Gastrocnemius medialis (tissue), 4 donors: ENCODE data around the gene VRK3. TPM values are rescaled to one million over a fixed set of nuclear protein-coding genes. Genes with fewer than 3 reads are reported as not detected.

Experiments
- ATAC-seq, 2 donors: fragments of 150-250 bp; one replicate each; pipeline ENCODE4 v1.9.1; 2016
- DNase-seq, 2 donors: peaks; one replicate each; pipeline ENCODE4 v3.0.0-alpha.2; 2019
- H3K27ac ChIP-seq, 4 donors: fragments of 200-600 bp; sonication (generic); 1 replicate in 1 of 4; 2 replicates in 3 of 4; pipeline ENCODE4 v1.5.1; 2016 to 2018; ENCODE audit warnings: mild to moderate bottlenecking in 2 of 4, moderate library complexity in 1 of 4
- H3K27me3 ChIP-seq, 3 donors: fragments of 200-600 bp; sonication (generic) in 2 of 3; 1 replicate in 1 of 3; 2 replicates in 2 of 3; pipeline versions ENCODE4 v1.5.1 to v1.6.0; 2016 to 2019; ENCODE audit warnings: mild to moderate bottlenecking in 1 of 3, moderate library complexity in 1 of 3
- H3K36me3 ChIP-seq, 2 donors: fragments of 200-600 bp; sonication (generic) in 1 of 2; one replicate each; pipeline ENCODE4 v1.5.1; 2017 to 2018
- H3K4me1 ChIP-seq, 2 donors: fragments of 200-600 bp; sonication (generic) in 1 of 2; one replicate each; pipeline ENCODE4 v1.5.1; 2016 to 2017; ENCODE audit warnings: mild to moderate bottlenecking in 2 of 2
- H3K4me3 ChIP-seq, 4 donors: fragments of 200-600 bp; sonication (generic) in 3 of 4; 1 replicate in 1 of 4; 2 replicates in 3 of 4; pipeline ENCODE4 v1.5.1; 2016 to 2019; ENCODE audit warnings: mild to moderate bottlenecking in 2 of 4
- H3K9me3 ChIP-seq, 3 donors: fragments of 200-600 bp; sonication (generic) in 2 of 3; 1 replicate in 1 of 3; 2 replicates in 2 of 3; pipeline ENCODE4 v1.5.1; 2016 to 2019
- CTCF ChIP-seq, 5 experiments: fragments of 450-650 bp in 3 of 5; fragments of 200-600 bp in 2 of 5; sonication (generic) in 2 of 5; IDR thresholded peaks in 4 of 5; conservative IDR thresholded peaks in 1 of 5; 1 replicate in 4 of 5; 2 replicates in 1 of 5; pipeline ENCODE4 v1.5.1; 2016 to 2019; ENCODE audit warnings: antibody characterized with exemption in 5 of 5, mild to moderate bottlenecking in 3 of 5, moderate library complexity in 3 of 5
- POLR2A ChIP-seq, 2 donors: fragments of 450-650 bp; IDR thresholded peaks; one replicate each; pipeline ENCODE4 v1.6.1; 2017; ENCODE audit warnings: antibody characterized with exemption in 2 of 2, mild to moderate bottlenecking in 2 of 2, moderate library complexity in 2 of 2
- in situ Hi-C, 4 donors: fragments of 200-750 bp; cut with MboI; loops; one replicate each; pipeline versions ENCODE4 v1.15.0 to v1.8.0; 2017; ENCODE audit warnings: low sequenced_read_pairs in 4 of 4
- intact Hi-C: fragments of 100-400 bp; cut with DNase I; formaldehyde crosslinking; loops from one replicate; pipeline ENCODE4 v1.15.1; 2023; ENCODE audit warnings: low total_unique reads
- total RNA-seq, 4 donors: library from RNA; depleted of rRNA; stranded (reverse); fragments of >200 nt; gene quantifications; one replicate each; pipeline versions ENCODE4 v1.1.0 to v1.2.3, GENCODE V29; 2016

The VRK3 gene
- total RNA-seq, 4 donors from 2014 or later = 36.0 to 52.8 (median 39.9) TPM

DNA sequence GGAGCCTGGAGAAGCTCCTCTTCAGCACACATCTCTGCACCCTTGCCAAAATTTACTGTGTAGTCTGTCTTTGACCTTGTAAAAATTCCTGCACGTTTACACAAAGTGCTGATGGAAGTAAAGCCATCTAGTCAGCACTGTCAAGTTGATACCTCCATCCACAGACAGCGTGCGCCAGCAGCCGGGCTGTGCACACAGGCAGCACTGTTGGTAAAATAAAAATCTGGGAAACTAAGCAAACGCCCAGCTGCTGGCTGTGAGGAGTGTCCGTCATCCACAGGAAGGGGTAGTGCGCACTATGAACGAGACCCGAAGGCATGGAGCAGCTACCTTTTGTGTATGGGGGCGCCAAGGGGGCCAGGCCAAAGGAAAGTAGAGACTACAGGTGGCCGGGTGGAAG lies 46.8 kb downstream of the VRK3 start:
- Histone ChIP-seq H3K27me3 (no peaks in the 10 kb centered on the region), H3K36me3 (peaks cover 0 to 22% of the 10 kb centered on the region in 2 donors), H3K4me3 (no peak overlapping the region), H3K9me3 (no peaks in the 10 kb centered on the region), H3K4me1 (no peaks in the 10 kb centered on the region), H3K27ac (no peak overlapping the region)
- intact Hi-C loops = no loop called here
- ATAC-seq (no peak), DNase-seq (no peak)
- TF ChIP-seq POLR2A (IDR thresholded peaks at IDR 0.05) (no peak), CTCF (IDR thresholded peaks at IDR 0.05 in 4 of 5, conservative IDR thresholded peaks at IDR 0.05 in 1 of 5) (no peak)
- in situ Hi-C loops = no loop called here

- Histone ChIP-seq H3K36me3 (peaks cover 0 to 22% of the 10 kb centered on the region in 2 donors), H3K27ac (no peak overlapping the region), H3K4me3 (no peak overlapping the region), H3K9me3 (no peaks in the 10 kb centered on the region), H3K27me3 (no peaks in the 10 kb centered on the region), H3K4me1 (no peaks in the 10 kb centered on the region)
- in situ Hi-C loops = no loop called here
- intact Hi-C loops = no loop called here
- DNase-seq (no peak), ATAC-seq (no peak)
- TF ChIP-seq POLR2A (IDR thresholded peaks at IDR 0.05) (no peak), CTCF (IDR thresholded peaks at IDR 0.05 in 4 of 5, conservative IDR thresholded peaks at IDR 0.05 in 1 of 5) (no peak)
These were observed 47.3 kb downstream of the VRK3 start for GRCh38 chr19:49977881-49978280.

DNA sequence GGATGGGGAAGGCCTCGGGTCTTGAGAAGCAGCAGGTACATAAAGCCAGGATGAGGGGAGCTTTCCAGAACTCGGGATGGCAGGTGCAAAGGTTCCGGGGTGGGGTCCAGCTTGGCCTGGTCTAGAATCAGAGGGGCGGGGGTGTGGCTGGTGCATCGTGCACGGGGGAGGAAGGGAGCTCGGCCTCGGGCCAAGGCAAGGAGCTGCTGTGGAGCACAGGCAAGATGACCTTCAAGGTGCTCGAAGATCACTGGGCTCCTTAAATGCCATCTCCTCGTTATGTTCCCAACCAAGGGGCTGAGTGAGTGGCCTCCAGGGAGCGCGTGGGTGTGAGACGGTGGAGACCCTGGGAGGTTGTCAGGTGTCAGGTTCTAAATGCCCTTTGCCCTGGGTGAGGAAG lies 48.1 kb downstream of the VRK3 start:
- TF ChIP-seq CTCF (IDR thresholded peaks at IDR 0.05 in 4 of 5, conservative IDR thresholded peaks at IDR 0.05 in 1 of 5) (no peak), POLR2A (IDR thresholded peaks at IDR 0.05) (no peak)
- DNase-seq = no peak
- Histone ChIP-seq H3K4me3 (no peak overlapping the region), H3K4me1 (no peaks in the 10 kb centered on the region), H3K36me3 (peaks cover 0 to 22% of the 10 kb centered on the region in 2 donors), H3K27ac (no peak overlapping the region), H3K9me3 (no peaks in the 10 kb centered on the region), H3K27me3 (no peaks in the 10 kb centered on the region)
- ATAC-seq = no peak
- in situ Hi-C loops (no loop called here), intact Hi-C loops (no loop called here)

DNA sequence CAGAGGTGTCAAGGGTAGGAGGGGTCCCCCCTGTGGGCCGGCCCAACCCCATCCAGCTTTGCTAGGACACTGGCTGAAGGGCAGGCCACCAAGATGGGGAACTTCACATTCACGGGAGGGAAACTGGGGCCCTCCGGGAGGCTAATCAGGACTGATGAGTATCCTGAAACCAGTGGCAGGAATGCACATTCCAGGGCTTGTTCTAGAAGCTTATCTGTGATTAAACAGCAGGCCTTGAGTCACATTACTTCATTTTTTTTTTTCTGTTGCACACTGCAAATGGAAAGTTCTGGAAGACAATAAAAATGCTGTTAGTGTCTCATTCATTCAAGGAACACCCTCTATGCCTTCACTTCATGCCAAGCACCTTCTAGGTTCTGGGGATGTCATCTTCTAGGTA lies 48.7 kb downstream of the VRK3 start:
- no peaks in the 10 kb centered on the region for H3K27me3 ChIP-seq
- in situ Hi-C loops (no loop called here), intact Hi-C loops (no loop called here)
- H3K9me3 ChIP-seq = no peaks in the 10 kb centered on the region
- DNase-seq (no peak), ATAC-seq (no peak)
- H3K36me3 ChIP-seq = peaks cover 0 to 22% of the 10 kb centered on the region in 2 donors
- H3K4me3 ChIP-seq = no peak overlapping the region
- no peak overlapping the region for H3K27ac ChIP-seq
- TF ChIP-seq CTCF (IDR thresholded peaks at IDR 0.05 in 4 of 5, conservative IDR thresholded peaks at IDR 0.05 in 1 of 5) (no peak), POLR2A (IDR thresholded peaks at IDR 0.05) (no peak)
- H3K4me1 ChIP-seq = no peaks in the 10 kb centered on the region

DNA sequence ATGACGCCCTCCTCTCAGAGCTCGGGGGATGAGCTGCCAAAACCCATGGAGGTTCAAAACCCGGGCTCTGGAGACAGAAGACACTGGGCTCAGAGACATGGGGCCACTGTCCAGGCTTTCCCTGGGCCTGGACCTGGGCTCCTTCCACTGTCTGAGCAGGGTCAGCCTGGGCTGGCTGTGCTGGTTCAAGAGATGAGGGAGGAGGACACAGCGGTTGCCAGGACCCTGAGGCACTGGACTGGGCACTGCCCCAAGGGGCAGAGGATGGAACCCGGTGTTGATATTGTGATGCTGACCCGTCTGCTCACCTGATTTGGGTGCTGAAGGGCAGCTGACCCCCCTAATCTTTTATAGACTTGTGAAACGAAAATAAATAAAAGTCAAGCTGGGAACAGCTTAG lies 50.1 kb downstream of the VRK3 start:
- H3K27ac ChIP-seq = no peak overlapping the region
- H3K36me3 ChIP-seq = peaks cover 0 to 15% of the 10 kb centered on the region in 2 donors
- DNase-seq (no peak), ATAC-seq (no peak)
- no peaks in the 10 kb centered on the region for H3K27me3 ChIP-seq
- TF ChIP-seq CTCF (IDR thresholded peaks at IDR 0.05 in 4 of 5, conservative IDR thresholded peaks at IDR 0.05 in 1 of 5) = no peak
- no peak for TF ChIP-seq POLR2A (IDR thresholded peaks at IDR 0.05)
- H3K9me3 ChIP-seq = no peaks in the 10 kb centered on the region
- intact Hi-C loops = no loop called here
- no peaks in the 10 kb centered on the region for H3K4me1 ChIP-seq
- in situ Hi-C loops = no loop called here
- H3K4me3 ChIP-seq = no peak overlapping the region
